GM13976 (cell line): ENCODE results near the gene STIP1.
A peak's percentile ranks its signal among the peaks of the same experiment; 100 is the strongest.

Source experiments
- DNase-seq: peaks from one replicate; pipeline ENCODE4 v3.0.0; 2012; ENCODE audit warnings: low spot score
- CTCF ChIP-seq: IDR thresholded peaks from 2 replicates; pipeline ENCODE4 v1.5.1; 2012; ENCODE audit warnings: borderline replicate concordance, mild to moderate bottlenecking; ENCODE audit not compliant: insufficient read depth; ENCODE audit errors: extremely low read depth, missing control alignments, control extremely low read depth
- in situ Hi-C: fragments of 300-500 bp; cut with MboI; formaldehyde crosslinking; loops from one replicate; pipeline ENCODE4 v1.12.0; 2022; ENCODE audit warnings: low sequenced_read_pairs, mixed read lengths, inconsistent platforms; ENCODE audit not compliant: unreplicated experiment

The STIP1 gene

GRCh38 chr11:64246871-64247728 lies 61.1 kb downstream of the STIP1 start, which contains the start of gene PPP1R14B:
Gene PPP1R14B, minus strand, starts transcription at chr11:64246943. Its CDS starts 270 bp downstream, at chr11:64246673.
- peak; percentile 90 for DNase-seq
- no peak for TF ChIP-seq CTCF
- in situ Hi-C loops = no loop called here

- DNase-seq = no peak
- in situ Hi-C loops = no loop called here
- TF ChIP-seq CTCF = no peak
These were observed 62.0 kb downstream of the STIP1 start for GRCh38 chr11:64247729-64248531.

- DNase-seq = no peak
- in situ Hi-C loops = no loop called here
- TF ChIP-seq CTCF = no peak
These were observed 62.6 kb downstream of the STIP1 start for GRCh38 chr11:64248578-64248977.

GRCh38 chr11:64249038-64249437 lies 63.1 kb downstream of the STIP1 start:
- TF ChIP-seq CTCF = no peak
- in situ Hi-C loops = no loop called here
- DNase-seq = no peak

- DNase-seq = no peak
- no peak for TF ChIP-seq CTCF
- in situ Hi-C loops = no loop called here
These were observed 63.8 kb downstream of the STIP1 start for GRCh38 chr11:64249563-64250414.
